OCI-LY7 (cell line): ENCODE measurements around the gene ANO4.

Experiments
- CTCF ChIP-seq: fragments of 200-600 bp; sonication (generic); conservative IDR thresholded peaks from 2 replicates; pipeline ENCODE4 v1.5.1; 2014; ENCODE audit warnings: mild to moderate bottlenecking, antibody characterized with exemption, low read length, moderate library complexity, mixed read lengths
- EZH2phosphoT487 ChIP-seq: fragments of 200-600 bp; sonication (generic); IDR thresholded peaks from 2 replicates; pipeline ENCODE4 v1.6.1; 2018; ENCODE audit warnings: low read depth, borderline replicate concordance, mild to moderate bottlenecking, mixed run types, antibody characterized with exemption, low read length, moderate library complexity, mixed read lengths

GRCh38 chr12:101110866-101111265 is 316.3 kb downstream of the ANO4 start:
- no peak for TF ChIP-seq CTCF
- TF ChIP-seq EZH2phosphoT487 = no peak
